ENCODE data around the gene KCNQ2. TPM values are rescaled to one million over a fixed set of nuclear protein-coding genes. Genes with fewer than 3 reads are reported as not detected.

KCNQ2 gene
- total RNA-seq, 1 experiment from 2014 or later = 86.5 TPM

DNA sequence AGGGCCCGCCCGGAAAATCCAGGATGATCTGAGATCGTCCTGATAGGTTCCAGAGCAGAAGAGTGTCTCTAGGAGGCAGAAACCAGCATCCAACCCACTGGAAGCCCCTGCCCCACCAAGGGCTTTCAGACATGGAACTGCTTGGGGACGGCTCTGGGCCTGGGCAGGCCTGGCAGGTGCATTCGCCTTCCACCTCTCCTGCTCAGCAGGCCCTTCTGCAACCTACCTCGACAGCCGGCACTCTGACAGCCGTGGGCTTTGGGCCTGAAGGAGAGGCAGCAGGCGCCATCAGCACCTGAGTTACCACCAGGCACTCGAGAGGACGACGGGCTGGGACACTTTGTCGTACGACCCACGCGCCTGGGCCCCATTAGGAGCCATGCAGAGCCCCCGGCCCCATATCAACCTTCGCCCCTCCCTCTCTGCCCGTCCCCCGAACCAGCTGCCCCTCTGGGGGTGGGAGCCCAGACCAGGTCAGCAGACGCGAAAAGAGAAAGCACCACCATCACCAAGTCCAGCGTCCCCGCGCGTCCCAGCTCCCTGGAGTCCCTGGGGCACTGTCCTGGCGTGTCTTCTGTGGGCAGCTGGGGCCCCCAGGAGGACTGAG lies 44.6 kb downstream of the KCNQ2 start:
- ChIA-PET CTCF (no interaction called here), POLR2A (no interaction called here), RAD21 (ENCODE audit: low non-redundant PET in 1 of 2, low total read pairs in 2 of 2, uncharacterized antibody in 2 of 2, unreplicated experiment in 2 of 2) (no interaction called here)
- TF ChIP-seq YY1 (IDR thresholded peaks at IDR 0.05; ENCODE audit: extremely low read depth, insufficient replicate concordance, low read depth, low read length) (no peak), FOSL1 (IDR thresholded peaks at IDR 0.05; ENCODE audit: low read depth) (no peak), TCF7L2 (IDR thresholded peaks at IDR 0.05; ENCODE audit: borderline replicate concordance, extremely low read depth, insufficient read depth, insufficient read length) (no peak), SRF (IDR thresholded peaks at IDR 0.05; ENCODE audit: low read depth) (no peak), CBX3 (IDR thresholded peaks at IDR 0.05; ENCODE audit: low read depth) (no peak), SIN3A (IDR thresholded peaks at IDR 0.05; ENCODE audit: low read depth) (no peak), EZH2 (IDR thresholded peaks at IDR 0.05) (no peak), EZH2phosphoT487 (IDR thresholded peaks at IDR 0.05; ENCODE audit: borderline replicate concordance) (no peak), CEBPB (IDR thresholded peaks at IDR 0.05; ENCODE audit: low read depth) (no peak), SP1 (IDR thresholded peaks at IDR 0.05; ENCODE audit: low read depth) (no peak), EGR1 (IDR thresholded peaks at IDR 0.05; ENCODE audit: low read depth) (no peak)
- TF ChIP-seq, protein P1, sequence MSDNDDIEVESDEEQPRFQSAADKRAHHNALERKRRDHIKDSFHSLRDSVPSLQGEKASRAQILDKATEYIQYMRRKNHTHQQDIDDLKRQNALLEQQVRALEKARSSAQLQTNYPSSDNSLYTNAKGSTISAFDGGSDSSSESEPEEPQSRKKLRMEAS (IDR thresholded peaks at IDR 0.05) = no peak
- TF ChIP-seq, protein P2, sequence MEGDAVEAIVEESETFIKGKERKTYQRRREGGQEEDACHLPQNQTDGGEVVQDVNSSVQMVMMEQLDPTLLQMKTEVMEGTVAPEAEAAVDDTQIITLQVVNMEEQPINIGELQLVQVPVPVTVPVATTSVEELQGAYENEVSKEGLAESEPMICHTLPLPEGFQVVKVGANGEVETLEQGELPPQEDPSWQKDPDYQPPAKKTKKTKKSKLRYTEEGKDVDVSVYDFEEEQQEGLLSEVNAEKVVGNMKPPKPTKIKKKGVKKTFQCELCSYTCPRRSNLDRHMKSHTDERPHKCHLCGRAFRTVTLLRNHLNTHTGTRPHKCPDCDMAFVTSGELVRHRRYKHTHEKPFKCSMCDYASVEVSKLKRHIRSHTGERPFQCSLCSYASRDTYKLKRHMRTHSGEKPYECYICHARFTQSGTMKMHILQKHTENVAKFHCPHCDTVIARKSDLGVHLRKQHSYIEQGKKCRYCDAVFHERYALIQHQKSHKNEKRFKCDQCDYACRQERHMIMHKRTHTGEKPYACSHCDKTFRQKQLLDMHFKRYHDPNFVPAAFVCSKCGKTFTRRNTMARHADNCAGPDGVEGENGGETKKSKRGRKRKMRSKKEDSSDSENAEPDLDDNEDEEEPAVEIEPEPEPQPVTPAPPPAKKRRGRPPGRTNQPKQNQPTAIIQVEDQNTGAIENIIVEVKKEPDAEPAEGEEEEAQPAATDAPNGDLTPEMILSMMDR (IDR thresholded peaks at IDR 0.05 in 2 of 3, conservative IDR thresholded peaks at IDR 0.05 in 1 of 3; ENCODE audit: borderline replicate concordance in 1 of 3, insufficient read depth in 1 of 3, low read depth in 2 of 3, low read length in 2 of 3) = no peak
- peaks cover 0 to 4% of the 10 kb centered on the region in 2 experiments; a peak in 1 of 4 replicates for H3K4me1 ChIP-seq (ENCODE audit: control insufficient read depth in 1 of 2, insufficient read depth in 2 of 2, low read length in 2 of 2)
- no peak for DNase-seq (ENCODE audit: low read depth, low spot score)
- no peaks in the 10 kb centered on the region for H3K79me2 ChIP-seq (ENCODE audit: insufficient read depth, low read length)
- BruUV-seq (replicated peaks) = no TSS peak
- no peaks in the 10 kb centered on the region for H3K9me2 ChIP-seq (ENCODE audit: insufficient read depth)
- H3K4me3 ChIP-seq (replicated peaks in 1 of 2; ENCODE audit: low read depth in 1 of 2, low read length in 2 of 2) = no peak overlapping the region
- H3K27ac ChIP-seq (ENCODE audit: low read depth, low read length) = no peak overlapping the region
- ATAC-seq = no peak
- H2AFZ ChIP-seq (ENCODE audit: low read depth, low read length, poor library complexity, severe bottlenecking) = no peak overlapping the region
- no peaks in the 10 kb centered on the region for H3K9me3 ChIP-seq (ENCODE audit: control insufficient read depth in 1 of 2, insufficient read depth in 1 of 2, low read depth in 1 of 2, low read length in 2 of 2)
- H3K9ac ChIP-seq (ENCODE audit: low read length) = no peak overlapping the region
- no peaks in the 10 kb centered on the region for H3K27me3 ChIP-seq (ENCODE audit: insufficient read depth, low read length)
- H3K36me3 ChIP-seq (ENCODE audit: control insufficient read depth in 1 of 2, insufficient read depth in 2 of 2, low read length in 2 of 2) = no peaks in the 10 kb centered on the region
- no peaks in the 10 kb centered on the region for H4K20me1 ChIP-seq (ENCODE audit: insufficient read depth)
- H3K4me2 ChIP-seq (ENCODE audit: low read length) = no peak overlapping the region
- intact Hi-C loops (cut with micrococcal nuclease) = no loop called here

Data from HCT116 (cell line).